GM19240 (cell line): Measurements from ENCODE around the gene MUC15.

Source experiments
- DNase-seq: peaks from one replicate; pipeline ENCODE4 v3.0.0; 2011; ENCODE audit warnings: low spot score; ENCODE audit not compliant: insufficient read length

MUC15 gene

DNA sequence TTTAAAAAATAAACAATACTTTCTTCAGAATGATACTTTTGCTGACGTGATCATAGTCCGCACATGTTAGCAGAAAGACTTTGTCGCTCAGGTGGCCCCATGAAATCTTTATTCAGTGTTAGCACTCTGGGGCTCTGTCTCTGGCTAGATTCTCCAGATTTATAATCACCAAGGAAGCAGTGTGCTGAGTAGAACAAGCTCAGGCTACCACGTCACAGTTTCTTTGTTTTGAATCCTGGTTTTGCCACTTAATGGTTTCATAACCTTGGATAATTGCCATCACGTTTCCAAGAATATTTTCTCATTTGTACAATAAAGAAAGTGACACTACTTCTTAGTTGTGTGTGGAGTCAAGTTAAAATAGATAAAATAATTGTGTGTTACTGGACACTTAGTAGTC is 3.9 kb upstream of the MUC15 start:
- no peak for DNase-seq

GRCh38 chr11:26573896-26574295 is 1.8 kb upstream of the MUC15 start:
- DNase-seq = no peak

- DNase-seq = no peak
Measured at GRCh38 chr11:26572770-26573402, 823 bp upstream of the MUC15 start.

- no peak for DNase-seq
Measured at GRCh38 chr11:26569646-26570045, 2.4 kb downstream of the MUC15 start.

DNA sequence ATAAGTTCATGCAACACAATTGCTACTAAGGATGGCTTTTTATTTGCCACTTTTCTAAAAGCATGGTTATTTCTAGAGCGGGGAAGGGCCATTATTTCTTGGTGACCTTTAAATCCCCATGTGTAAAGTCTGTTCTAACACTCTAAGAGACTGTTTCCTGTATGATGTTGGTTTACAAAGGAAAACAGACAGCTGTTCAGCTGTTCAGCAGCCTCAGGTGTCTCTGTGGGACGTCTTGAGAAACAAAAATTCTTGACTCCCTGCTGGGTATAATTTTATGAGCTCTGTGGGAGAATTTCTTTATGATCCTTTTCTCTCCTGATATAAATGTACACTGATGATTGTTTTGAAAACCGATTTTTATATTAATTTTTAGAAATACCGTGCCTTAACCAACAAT is 13.9 kb downstream of the MUC15 start:
- DNase-seq = no peak

GRCh38 chr11:26557666-26558065 is 14.4 kb downstream of the MUC15 start:
- DNase-seq = no peak

- DNase-seq = no peak
Measured at GRCh38 chr11:26556582-26556981, 15.5 kb downstream of the MUC15 start.

DNA sequence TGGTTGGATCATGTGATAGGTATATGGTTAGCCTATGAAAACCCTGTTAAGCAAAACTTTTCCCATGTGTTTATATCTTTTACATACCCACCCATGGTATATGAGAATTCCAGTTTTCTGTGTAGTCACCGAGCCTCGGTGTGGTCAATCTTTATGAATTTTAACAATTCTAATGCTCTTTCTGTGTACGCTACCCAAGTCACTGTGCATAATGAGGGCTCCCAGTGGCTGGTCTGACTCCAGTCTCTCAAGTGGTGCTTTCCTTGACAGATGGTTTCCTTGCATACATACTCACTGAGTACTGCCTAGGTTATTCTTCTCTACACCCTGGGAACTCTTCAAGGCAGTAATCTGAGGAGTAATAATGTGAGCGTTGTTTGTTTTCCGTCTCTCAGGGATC is 17.6 kb downstream of the MUC15 start:
- no peak for DNase-seq

DNA sequence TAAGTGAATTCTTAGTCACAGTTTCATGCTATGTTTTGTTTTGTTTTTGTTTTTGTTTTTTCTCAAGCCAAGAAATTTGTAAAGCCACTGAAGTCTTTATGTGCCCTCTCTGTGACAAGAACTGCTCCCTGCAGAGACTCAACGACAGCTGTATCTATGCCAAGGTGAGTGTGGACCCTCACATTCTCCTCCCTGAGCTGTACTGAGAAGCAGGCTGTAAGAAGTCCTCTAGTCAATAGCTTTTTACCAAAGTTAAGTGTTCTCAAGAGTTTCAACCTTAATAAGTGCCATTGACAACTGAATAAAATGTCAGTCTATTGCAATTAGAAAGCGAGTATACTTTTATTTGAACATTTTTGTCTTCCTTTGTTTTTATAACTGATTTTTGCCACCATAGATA is 18.9 kb downstream of the MUC15 start:
- DNase-seq = no peak

DNA sequence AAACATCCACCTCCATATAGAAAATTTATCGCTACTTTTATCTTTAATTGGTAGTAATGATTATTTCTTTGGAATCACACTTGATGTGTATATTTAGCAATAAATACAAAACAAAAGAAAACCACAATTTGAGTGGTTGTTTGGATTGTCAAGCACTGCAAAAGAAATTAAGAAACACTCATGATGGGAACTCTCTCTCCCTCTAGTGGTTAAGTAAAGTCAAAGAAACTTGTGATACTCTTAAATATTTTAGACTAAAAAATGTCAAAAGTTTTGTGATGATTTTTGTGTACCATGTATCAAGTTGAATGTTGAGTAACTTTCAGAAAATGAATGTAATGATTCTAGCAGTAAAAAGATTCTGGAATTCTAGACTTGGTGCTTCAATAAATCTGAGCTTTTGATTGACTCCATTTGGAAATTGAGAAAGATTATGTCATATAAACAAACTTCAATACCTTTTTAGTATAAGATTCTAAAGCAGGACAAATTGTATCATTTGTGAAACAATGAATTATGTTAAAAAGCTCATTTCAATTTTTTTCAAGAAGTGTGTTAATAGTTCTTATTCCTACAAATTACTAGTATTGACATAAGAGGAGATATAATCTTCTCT is 20.8 kb downstream of the MUC15 start:
- DNase-seq = no peak

DNA sequence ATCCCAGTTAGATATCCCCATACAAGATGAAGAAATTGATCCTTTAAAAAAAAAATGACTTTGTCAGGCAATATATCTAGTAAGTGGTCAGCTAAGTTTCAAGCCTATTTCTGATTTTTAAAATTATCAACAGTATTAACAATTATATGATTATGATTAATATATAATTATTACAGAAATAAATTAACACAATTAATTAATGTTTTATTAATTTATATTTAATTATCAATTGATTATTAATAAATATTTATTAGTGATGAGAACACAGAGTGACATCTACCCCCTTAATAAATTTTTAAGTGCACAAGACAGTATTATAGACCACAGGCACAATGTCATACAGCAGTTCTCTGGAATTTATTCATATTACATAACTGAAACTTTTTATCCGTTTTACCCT is 22.0 kb downstream of the MUC15 start:
- DNase-seq = no peak

- no peak for DNase-seq
Measured at GRCh38 chr11:26549176-26549575, 22.9 kb downstream of the MUC15 start.

DNA sequence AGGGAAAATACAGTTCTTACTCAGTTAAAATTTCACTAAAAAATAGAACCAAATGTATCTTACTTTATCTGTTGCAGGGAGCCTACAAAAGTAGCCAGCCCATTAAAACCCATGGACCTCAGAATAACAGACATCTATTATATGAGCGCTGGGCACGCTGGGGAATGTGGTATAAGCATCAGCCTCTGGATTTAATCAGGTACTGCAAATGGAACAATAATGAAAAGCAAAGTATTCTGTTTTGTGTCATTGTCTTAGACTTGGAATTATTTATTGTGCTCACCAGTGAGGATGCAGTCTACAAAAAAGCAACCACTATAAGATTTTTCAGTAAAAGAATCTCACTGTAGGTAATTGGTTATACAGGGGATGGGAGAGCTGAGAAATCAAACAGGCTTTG is 30.2 kb downstream of the MUC15 start:
- DNase-seq = no peak

DNA sequence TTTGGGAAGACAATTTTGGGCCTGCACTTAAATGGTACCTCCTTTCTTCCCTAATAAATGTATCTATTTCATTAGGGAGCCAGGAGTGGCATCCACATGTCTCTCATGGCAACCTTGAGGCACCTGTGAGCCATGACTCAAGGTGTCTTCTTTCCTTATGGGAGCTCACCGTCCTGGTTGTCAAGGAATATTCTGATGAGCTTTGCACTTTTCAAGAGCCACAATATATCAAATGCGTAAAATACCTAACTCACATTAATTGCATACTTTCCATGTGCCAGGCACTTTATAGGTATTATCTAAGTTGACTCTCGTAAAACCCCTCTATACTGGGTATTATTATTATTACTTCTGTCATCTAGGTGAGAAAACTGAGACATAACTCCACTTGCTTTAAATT is 32.5 kb downstream of the MUC15 start:
- DNase-seq = no peak

GRCh38 chr11:26537341-26537740 is 34.7 kb downstream of the MUC15 start:
- DNase-seq = no peak

DNA sequence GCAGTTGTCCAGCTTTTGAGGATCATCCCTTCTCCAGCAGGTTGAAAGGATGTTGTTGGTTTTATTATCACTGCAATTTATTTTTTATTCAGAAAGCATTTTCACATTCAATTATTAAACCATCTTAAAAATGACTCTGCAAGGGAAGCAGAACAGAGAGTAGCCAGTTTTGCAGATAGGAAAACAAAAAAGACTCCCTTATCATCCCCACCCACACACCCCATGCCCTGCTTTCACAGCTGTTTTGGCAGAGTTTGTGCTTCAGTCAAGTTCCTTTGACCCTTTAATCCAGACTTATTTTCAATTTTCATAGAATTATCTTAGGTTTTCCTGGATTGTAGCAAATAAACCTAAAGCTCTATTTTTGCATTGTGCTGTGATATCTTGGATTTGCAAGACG is 44.4 kb downstream of the MUC15 start:
- DNase-seq = no peak

DNA sequence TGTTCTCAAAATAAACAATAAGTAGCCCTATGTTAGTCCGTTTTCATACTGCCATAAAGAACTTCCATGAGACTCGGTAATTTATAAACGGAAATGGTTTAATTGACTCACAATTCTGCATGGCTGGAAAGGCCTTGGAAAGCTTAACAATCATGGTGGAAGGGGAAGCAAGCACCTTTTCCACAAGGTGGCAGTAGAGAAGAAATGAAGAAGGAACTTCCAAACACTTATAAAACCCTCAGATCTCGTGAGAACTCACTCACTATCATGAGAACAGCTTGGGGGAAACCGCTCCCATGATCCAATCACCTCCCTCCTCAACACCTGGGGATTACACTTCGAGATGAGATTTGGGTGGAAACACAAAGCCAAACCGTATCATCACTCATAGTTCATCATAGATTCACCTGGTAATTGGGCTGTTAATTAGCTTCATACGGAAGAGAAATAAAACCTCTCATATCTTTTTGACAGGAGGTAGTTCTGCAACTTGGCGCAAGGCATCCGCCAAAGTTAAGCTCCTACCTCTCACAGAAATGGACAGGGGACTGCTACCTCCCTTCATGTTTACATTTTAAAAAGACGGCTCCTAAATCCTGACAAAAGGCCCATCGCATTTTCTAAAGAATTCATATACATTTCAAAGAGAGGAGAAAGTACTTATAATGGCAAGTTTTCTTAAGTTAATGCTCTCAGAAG is 49.0 kb downstream of the MUC15 start:
- DNase-seq = no peak

GRCh38 chr11:26519469-26519868 is 52.6 kb downstream of the MUC15 start:
- DNase-seq = no peak

DNA sequence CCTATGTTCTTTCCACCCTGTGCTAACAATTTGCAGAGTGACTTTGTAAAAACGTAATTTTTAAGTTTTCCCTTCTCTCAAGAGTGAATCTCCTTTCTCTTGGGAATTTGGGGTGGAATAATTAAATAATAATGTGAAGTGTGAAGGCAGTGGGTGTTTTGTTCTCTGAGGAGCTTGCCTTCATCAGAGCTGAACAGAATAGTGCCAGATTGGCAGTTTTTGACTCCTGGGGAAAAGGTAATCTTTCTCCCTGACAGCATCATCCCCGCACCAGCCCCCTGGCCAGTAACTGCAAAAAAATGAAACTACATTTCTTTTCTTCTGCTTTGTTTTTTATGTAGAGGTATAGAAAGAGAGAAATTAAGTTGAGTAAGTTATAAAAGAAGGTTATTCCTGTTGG is 59.9 kb downstream of the MUC15 start:
- no peak for DNase-seq

DNA sequence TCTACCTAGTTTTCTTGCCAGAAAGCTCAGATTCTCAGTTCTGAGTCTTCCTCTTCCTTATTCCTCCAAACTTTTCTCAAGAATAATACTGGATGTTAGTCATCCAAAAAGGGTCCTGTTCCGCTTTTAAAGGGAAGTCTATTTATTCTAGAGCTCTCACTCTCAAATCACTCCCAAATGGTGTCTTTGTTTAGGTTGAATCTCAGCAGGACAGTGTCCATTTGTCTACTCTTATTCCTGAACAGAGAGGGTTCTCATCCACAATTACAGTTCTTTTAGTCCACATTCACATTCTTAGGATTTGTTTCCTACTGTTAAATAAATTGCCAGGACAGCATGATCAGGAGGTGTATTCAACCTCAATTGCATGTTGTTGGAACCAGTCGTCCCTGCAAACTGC is 61.3 kb downstream of the MUC15 start:
- no peak for DNase-seq

- DNase-seq = no peak
Measured at GRCh38 chr11:26510164-26510563, 61.9 kb downstream of the MUC15 start.
